Measurements from ENCODE around the gene INTS3. TPM values are rescaled to one million over a fixed set of nuclear protein-coding genes. Genes with fewer than 3 reads are reported as not detected.

The INTS3 gene
- total RNA-seq, 1 experiment from 2014 or later: 34.7 TPM

- no peak for DNase-seq (ENCODE audit: low read depth)
Measured at GRCh38 chr1:153795934-153796785, 68.3 kb downstream of the INTS3 start.

- DNase-seq (ENCODE audit: low read depth): peak; percentile 46
Measured at GRCh38 chr1:153796786-153797659, 69.2 kb downstream of the INTS3 start.

GRCh38 chr1:153798468-153798780 is 70.6 kb downstream of the INTS3 start:
- no peak for DNase-seq (ENCODE audit: low read depth)

GRCh38 chr1:153799016-153799415 is 71.2 kb downstream of the INTS3 start:
- no peak for DNase-seq (ENCODE audit: low read depth)

- no peak for DNase-seq (ENCODE audit: low read depth)
Measured at GRCh38 chr1:153799566-153800465, 72.0 kb downstream of the INTS3 start.

- DNase-seq (ENCODE audit: low read depth): no peak
Measured at GRCh38 chr1:153800516-153800915, 72.7 kb downstream of the INTS3 start.

- DNase-seq (ENCODE audit: low read depth): no peak
Measured at GRCh38 chr1:153801028-153801625, 73.3 kb downstream of the INTS3 start.

- no peak for DNase-seq (ENCODE audit: low read depth)
Measured at GRCh38 chr1:153801786-153802697, 74.2 kb downstream of the INTS3 start.

- no peak for DNase-seq (ENCODE audit: low read depth)
Measured at GRCh38 chr1:153803470-153804056, 75.7 kb downstream of the INTS3 start.

GRCh38 chr1:153804112-153804511 is 76.3 kb downstream of the INTS3 start:
- no peak for DNase-seq (ENCODE audit: low read depth)

- DNase-seq (ENCODE audit: low read depth): peak; percentile 95
Measured at GRCh38 chr1:153805042-153805745, 77.3 kb downstream of the INTS3 start.

GRCh38 chr1:153805886-153806719 is 78.3 kb downstream of the INTS3 start:
- DNase-seq (ENCODE audit: low read depth): no peak

- no peak for DNase-seq (ENCODE audit: low read depth)
Measured at GRCh38 chr1:153816283-153816889, 88.5 kb downstream of the INTS3 start.

- no peak for DNase-seq (ENCODE audit: low read depth)
Measured at GRCh38 chr1:153818876-153819275, 91.0 kb downstream of the INTS3 start.

Data from LHCN-M2 (cell line).